MM.1S (cell line): ENCODE results near the gene NOXRED1.

Experiments
- EZH2phosphoT487 ChIP-seq: fragments of 300-600 bp; sonication (generic); IDR thresholded peaks from 2 replicates; pipeline ENCODE4 v1.6.1; 2018; ENCODE audit warnings: antibody characterized with exemption, low read length
- TF ChIP-seq, protein P1 (sequence below): fragments of 300-600 bp; sonication (generic); IDR thresholded peaks from 2 replicates; pipeline ENCODE4 v1.5.1; 2016; ENCODE audit warnings: antibody characterized with exemption, low read length, mixed read lengths

- TF ChIP-seq, protein P1, sequence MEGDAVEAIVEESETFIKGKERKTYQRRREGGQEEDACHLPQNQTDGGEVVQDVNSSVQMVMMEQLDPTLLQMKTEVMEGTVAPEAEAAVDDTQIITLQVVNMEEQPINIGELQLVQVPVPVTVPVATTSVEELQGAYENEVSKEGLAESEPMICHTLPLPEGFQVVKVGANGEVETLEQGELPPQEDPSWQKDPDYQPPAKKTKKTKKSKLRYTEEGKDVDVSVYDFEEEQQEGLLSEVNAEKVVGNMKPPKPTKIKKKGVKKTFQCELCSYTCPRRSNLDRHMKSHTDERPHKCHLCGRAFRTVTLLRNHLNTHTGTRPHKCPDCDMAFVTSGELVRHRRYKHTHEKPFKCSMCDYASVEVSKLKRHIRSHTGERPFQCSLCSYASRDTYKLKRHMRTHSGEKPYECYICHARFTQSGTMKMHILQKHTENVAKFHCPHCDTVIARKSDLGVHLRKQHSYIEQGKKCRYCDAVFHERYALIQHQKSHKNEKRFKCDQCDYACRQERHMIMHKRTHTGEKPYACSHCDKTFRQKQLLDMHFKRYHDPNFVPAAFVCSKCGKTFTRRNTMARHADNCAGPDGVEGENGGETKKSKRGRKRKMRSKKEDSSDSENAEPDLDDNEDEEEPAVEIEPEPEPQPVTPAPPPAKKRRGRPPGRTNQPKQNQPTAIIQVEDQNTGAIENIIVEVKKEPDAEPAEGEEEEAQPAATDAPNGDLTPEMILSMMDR, result no peak
- TF ChIP-seq EZH2phosphoT487, result no peak
Observed at GRCh38 chr14:77376771-77377501, 46.4 kb downstream of the NOXRED1 start, which contains the start of the genes SAMD15 and TMED8.
